AG09319 (cell line): ENCODE results near the gene TCERG1.
A peak's percentile ranks its signal among the peaks of the same experiment; 100 is the strongest.

Experiments used
- DNase-seq: peaks from one replicate; pipeline ENCODE4 v3.0.0-alpha.2; 2010; ENCODE audit warnings: low read depth; ENCODE audit errors: extremely low read depth
- TF ChIP-seq, protein P1 (sequence below): IDR thresholded peaks from 2 replicates; pipeline ENCODE4 v1.5.1; 2011; ENCODE audit warnings: low read depth, mild to moderate bottlenecking, inconsistent platforms, low read length, moderate library complexity

TCERG1 gene

GRCh38 chr5:146533882-146534281 is 86.7 kb downstream of the TCERG1 start:
- no peak for DNase-seq
- TF ChIP-seq, protein P1, sequence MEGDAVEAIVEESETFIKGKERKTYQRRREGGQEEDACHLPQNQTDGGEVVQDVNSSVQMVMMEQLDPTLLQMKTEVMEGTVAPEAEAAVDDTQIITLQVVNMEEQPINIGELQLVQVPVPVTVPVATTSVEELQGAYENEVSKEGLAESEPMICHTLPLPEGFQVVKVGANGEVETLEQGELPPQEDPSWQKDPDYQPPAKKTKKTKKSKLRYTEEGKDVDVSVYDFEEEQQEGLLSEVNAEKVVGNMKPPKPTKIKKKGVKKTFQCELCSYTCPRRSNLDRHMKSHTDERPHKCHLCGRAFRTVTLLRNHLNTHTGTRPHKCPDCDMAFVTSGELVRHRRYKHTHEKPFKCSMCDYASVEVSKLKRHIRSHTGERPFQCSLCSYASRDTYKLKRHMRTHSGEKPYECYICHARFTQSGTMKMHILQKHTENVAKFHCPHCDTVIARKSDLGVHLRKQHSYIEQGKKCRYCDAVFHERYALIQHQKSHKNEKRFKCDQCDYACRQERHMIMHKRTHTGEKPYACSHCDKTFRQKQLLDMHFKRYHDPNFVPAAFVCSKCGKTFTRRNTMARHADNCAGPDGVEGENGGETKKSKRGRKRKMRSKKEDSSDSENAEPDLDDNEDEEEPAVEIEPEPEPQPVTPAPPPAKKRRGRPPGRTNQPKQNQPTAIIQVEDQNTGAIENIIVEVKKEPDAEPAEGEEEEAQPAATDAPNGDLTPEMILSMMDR = no peak

DNA sequence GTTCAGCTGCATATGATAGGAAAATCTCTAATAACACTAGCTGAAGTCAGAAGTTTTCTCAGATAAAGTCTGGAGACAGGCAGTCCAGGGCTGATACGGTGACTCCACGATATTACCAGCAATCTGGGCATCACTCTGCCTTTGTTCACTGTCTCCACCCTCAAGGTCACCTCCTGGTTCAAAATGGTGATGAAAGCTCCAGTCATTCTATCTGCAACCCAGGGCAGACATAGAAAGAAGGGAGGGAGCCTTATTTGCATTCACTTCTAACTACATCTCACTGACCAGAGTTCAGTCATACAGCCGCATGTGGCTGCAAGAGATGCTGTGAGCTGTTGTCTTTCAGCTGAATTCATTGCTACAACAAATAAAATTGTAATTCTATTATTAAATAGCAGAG is 91.3 kb downstream of the TCERG1 start:
- TF ChIP-seq, protein P1 = no peak

DNA sequence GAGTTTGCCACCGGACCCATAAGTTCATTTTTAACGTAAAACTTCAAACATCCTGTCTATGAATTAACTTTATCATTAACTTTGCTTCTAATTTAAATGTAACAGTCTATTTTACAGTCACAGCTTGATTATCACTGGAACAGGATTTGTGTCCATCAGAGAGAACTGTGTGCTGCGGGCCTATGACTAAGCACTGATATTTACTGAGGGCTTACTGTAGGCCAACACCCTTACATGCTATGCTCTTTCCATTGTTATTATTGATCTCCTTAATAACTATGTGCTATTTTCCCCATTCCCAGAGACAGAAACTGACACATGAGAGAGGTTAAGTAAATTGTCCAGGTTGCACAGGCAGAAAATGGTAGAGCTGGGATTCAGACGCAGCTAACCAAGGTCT is 92.8 kb downstream of the TCERG1 start:
- TF ChIP-seq, protein P1 = no peak
- no peak for DNase-seq

More for the DNA sequence above, 91.3 kb downstream of the TCERG1 start:
- DNase-seq = no peak

DNA sequence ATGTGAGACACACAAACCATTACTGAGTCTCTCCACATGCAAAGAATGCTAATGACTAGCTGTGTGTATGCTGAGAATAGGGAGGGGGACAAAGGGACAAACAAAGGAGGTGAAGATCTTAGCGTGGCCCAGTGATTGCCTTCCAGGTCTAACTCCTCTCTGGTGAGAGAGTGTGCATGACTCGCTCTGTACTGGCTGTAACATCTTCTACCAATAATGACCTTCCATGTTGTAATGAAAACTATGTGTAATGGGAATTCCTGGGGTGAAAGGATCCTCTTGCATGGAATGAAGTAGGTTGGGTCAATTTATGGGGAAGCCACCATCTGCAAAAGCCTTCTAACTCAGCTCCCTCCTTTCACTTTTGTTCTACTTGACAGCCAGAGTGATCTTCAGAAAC is 93.3 kb downstream of the TCERG1 start:
- TF ChIP-seq, protein P1 = no peak
- no peak for DNase-seq

DNA sequence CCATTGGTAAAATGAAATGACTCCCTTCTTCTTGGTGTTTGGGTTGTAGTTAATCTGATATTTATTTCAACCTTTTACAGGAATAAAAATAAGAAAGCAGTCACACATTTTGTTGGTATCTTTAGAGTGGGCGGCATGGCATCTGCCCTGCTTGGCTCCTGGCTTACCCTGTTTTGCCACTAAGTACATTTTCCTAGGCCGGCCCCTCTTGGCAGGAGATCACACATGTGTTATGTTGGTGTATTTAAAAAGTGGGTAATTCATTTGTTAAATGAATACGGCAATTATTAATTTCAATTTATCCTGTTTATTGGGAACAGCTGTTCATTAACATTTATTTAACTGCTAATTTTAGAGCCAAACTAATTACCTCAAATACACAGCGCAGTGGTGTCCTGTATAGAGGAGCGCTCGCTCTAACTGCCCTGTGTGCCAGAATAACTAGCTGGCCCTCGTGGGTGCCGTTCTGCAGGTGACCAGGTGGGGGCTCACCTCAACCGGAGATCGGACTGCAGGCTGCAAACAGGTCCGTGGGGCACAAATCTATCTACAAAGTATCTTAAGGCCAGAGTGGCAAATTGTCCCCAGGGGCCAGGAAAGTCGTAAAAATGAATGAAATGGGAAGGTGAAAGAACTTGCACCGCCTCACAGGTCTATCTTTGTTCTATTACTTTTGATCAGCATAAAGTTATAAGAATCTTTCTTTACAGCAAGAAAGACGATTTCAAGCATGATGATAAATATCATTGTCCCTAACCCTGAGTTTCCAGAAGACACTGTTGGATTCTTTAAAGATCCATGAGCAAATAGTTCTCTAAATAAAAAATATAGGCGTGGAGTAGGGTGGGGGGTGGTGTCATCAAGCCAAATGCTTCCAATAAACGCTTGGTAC is 95.1 kb downstream of the TCERG1 start:
- TF ChIP-seq, protein P1 = peak; percentile 80
- peak; percentile 11 for DNase-seq

DNA sequence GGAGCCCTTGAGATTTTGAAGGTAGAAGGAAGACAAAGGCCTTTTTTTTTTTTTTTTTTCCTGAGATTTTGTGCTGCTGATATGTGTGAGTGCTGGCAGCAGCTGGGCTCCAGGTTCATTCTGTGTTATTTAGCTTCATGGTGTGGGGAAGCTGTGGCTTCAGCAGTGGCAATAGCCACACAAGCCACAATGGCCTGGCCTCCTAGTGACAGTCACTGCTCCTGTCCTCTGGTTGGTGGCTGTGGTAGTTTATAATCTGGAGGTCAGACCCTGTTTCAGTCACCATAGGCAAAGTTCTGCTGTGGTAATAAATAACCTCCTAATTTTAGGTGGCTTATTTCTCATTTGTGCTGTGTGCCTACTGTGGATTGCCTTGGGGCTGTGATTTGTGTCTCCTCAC is 97.1 kb downstream of the TCERG1 start:
- TF ChIP-seq, protein P1 = no peak

DNA sequence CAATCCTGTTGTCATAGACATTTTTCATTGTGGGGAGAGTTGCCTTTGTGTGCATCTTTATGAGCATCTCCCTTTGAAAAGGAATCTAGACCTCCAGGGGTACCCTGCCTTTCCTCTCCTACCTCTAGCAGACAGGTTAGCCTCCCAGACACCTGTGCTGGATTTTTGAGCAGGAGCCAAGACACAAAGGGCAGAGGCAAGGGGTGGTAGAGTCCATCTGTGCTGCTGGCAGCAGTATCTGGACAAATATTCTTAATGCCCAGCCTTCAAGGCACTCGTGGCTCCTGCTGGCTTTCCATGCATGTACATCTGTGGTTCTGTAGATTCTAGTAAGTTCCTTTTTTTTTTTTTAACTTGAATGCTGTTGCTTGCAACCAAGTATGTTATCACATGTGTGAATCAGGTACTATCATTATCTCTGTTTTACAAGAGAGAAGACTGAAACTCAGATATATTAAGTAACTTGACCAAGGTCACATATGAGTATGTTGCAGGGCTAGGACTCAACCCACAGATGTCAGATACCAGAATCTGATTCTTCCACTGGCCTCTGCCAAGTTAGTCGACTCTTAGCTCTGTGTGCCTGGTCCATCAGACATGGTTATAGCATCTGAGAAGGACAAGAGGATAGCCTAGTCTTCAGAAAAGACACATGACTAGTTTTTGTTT is 101.8 kb downstream of the TCERG1 start:
- DNase-seq = no peak
- TF ChIP-seq, protein P1 = no peak

More for the DNA sequence above, 97.1 kb downstream of the TCERG1 start:
- DNase-seq = no peak
